Psoas muscle (tissue), 8 donors: ENCODE results near the gene WT1. TPM values are rescaled to one million over a fixed set of nuclear protein-coding genes. Genes with fewer than 3 reads are reported as not detected.
"Not testable (repeated sequence)": the region's sequence is repeated elsewhere in the genome, so short reads cannot be mapped to it uniquely, and the experiment has no call there.

Experiments
- ATAC-seq, 4 donors: fragments of 200-7000 bp; cut with Tn5 transposase; one replicate each; pipeline ENCODE4 v1.9.1; 2020; ENCODE audit warnings: moderate library complexity in 3 of 4, mild to moderate bottlenecking in 2 of 4
- DNase-seq, 2 donors: peaks; one replicate each; pipeline ENCODE4 v3.0.0-alpha.2; 2020
- H3K27ac ChIP-seq: fragments of 200-600 bp; one replicate; pipeline ENCODE4 v1.8.0; 2022
- H3K27me3 ChIP-seq, 3 donors: fragments of 200-600 bp in 1 of 3; one replicate each; pipeline versions ENCODE4 v1.6.1 to v1.8.0; 2013 to 2022; ENCODE audit warnings: low read length in 2 of 3, mild to moderate bottlenecking in 2 of 3, moderate library complexity in 1 of 3; ENCODE audit not compliant: insufficient read depth in 3 of 3
- H3K36me3 ChIP-seq, 2 donors: fragments of 200-600 bp in 1 of 2; one replicate each; pipeline versions ENCODE4 v1.6.1 to v1.8.0; 2013 to 2022; ENCODE audit warnings: low read depth in 1 of 2, mild to moderate bottlenecking in 1 of 2, moderate library complexity in 1 of 2; ENCODE audit not compliant: insufficient read depth in 1 of 2
- H3K4me1 ChIP-seq: fragments of 200-600 bp; one replicate; pipeline ENCODE4 v1.8.0; 2022
- H3K4me3 ChIP-seq: fragments of 200-600 bp; one replicate; pipeline ENCODE4 v1.8.0; 2022; ENCODE audit warnings: mild to moderate bottlenecking
- H3K9me3 ChIP-seq: fragments of 200-600 bp; one replicate; pipeline ENCODE4 v1.8.0; 2022
- WGBS, 3 donors: extraction: QIAGEN DNeasy Blood & Tissue Kit; methylation state at CpG; one replicate each; pipeline versions ENCODE4 v1.1.6 to v1.1.7; 2013; 5-methylcytosine and 5-hydroxymethylcytosine counted together
- intact Hi-C, 2 donors: fragments of 100-400 bp; cut with DNase I; formaldehyde crosslinking; loops; one replicate each; pipeline versions ENCODE4 v1.11.0 to v1.14.2; 2022
- polyA plus RNA-seq, 3 donors: library from polyadenylated mRNA; stranded (reverse); fragments of 200-250 nt; gene quantifications; one replicate each; pipeline ENCODE4 v1.2.3, GENCODE V29; 2013
- total RNA-seq, 4 donors: library from RNA; stranded (reverse); fragmentation: NEBNext Ultra II Directional in 2 of 4; extraction: Animal tissue kit (Norgen Biotek cat#: 25700) in 2 of 4; gene quantifications; one replicate each; pipeline versions ENCODE4 v1.2.1 to v1.2.4, GENCODE V29; 2021 to 2023
- TF ChIP-seq, protein P1 (sequence below): fragments of 200-600 bp; IDR thresholded peaks from one replicate; pipeline ENCODE4 v1.8.0; 2022; ENCODE audit warnings: antibody characterized with exemption
- donor health status: healthy with polysubstance abuse.
- donor health status: DM: no; HTN: no; CAD: no; lungs with moderate emphysema.
- donor health status: Bipolar disorder and iron deficiency.
- donor health status: healthy.
- donor health status: DM: yes; HTN: yes; CAD: no.
- donor health status: DM: no; HTN: no; CAD: no.
- donor health status: DM: no; HTN: no; CAD: no.
- donor health status: DM: yes; HTN: yes; CAD: no.

WT1 gene
- total and polyA plus RNA-seq, 7 donors = 0.03 to 1.5 (median 0.21) TPM; not detected in 2

DNA sequence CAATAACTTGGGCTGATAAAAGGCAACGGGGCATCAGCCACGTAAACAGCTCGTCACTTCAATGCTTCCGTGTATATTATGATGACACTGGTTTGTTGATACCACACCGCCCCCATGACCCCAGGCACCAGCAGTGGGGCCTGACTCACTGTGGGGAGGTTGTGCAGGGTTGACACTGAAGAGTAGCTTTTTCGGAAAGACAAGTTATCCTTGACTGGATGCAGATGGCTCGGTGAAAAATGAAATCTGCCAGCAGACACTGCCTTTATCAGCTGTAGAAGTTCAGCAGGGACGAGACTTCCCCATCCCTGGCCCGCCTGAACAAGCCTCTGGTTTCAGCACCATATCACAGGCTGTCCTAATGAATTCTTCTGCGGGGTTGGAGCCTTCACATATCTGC is 55.6 kb downstream of the WT1 start:
- intact Hi-C loops = no loop called here
- no peaks in the 10 kb centered on the region for H3K36me3 ChIP-seq
- H3K27me3 ChIP-seq = no peaks in the 10 kb centered on the region
- DNase-seq = no peak
- H3K27ac ChIP-seq = no peak overlapping the region
- no peak for ATAC-seq
- no peak overlapping the region for H3K4me3 ChIP-seq
- H3K4me1 ChIP-seq = no peaks in the 10 kb centered on the region
- no peaks in the 10 kb centered on the region for H3K9me3 ChIP-seq
- TF ChIP-seq, protein P1, sequence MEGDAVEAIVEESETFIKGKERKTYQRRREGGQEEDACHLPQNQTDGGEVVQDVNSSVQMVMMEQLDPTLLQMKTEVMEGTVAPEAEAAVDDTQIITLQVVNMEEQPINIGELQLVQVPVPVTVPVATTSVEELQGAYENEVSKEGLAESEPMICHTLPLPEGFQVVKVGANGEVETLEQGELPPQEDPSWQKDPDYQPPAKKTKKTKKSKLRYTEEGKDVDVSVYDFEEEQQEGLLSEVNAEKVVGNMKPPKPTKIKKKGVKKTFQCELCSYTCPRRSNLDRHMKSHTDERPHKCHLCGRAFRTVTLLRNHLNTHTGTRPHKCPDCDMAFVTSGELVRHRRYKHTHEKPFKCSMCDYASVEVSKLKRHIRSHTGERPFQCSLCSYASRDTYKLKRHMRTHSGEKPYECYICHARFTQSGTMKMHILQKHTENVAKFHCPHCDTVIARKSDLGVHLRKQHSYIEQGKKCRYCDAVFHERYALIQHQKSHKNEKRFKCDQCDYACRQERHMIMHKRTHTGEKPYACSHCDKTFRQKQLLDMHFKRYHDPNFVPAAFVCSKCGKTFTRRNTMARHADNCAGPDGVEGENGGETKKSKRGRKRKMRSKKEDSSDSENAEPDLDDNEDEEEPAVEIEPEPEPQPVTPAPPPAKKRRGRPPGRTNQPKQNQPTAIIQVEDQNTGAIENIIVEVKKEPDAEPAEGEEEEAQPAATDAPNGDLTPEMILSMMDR = no peak
- WGBS, 3 donors = 71 to 73% (median 72%) methylated on average over 10 of the region's 10 CpGs

DNA sequence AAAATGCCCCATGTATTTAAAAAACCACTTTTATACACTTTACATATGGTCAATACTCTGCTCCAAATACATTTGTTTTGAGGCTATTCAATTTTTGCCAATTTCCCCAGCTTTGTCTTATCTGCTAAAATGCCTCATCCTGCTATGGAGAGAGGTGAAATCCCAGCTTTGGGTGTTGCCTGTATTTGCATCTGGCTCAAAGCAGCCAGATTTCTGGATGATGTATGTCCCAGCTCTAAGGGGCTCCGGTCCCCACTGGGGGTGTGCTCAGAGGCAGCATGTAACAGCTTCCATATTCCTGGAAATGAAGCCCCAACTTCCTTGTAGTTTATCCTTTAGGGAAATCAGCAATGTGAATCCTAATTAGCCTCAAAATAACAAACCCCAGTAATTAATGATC is 59.5 kb downstream of the WT1 start:
- no peak for ATAC-seq
- no peaks in the 10 kb centered on the region for H3K9me3 ChIP-seq
- intact Hi-C loops = no loop called here

DNA sequence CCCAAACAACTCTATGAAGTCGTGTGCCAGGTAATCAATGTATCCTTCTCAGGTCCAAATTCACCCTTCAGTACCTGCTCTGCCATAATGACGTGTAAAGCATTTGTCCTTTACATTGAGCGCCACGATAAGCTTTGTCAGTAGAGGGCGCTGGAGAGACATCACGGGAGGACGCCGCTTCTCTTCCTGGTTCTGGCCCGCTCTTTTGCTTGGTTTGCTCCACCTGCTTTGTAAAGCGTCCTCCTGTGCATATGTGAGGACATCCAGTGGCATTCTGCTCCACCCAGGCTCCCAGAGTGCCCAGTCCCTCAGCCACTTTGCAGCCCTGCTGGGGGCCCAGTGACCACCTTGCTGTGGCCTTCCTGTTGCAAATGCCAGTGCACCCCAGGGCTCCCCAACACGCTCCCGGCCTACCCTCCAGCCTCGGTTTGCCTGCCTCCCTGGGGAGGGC is 61.1 kb downstream of the WT1 start:
- Histone ChIP-seq H3K4me3 (no peak overlapping the region), H3K27ac (no peak overlapping the region), H3K36me3 (no peaks in the 10 kb centered on the region), H3K4me1 (no peaks in the 10 kb centered on the region), H3K9me3 (no peaks in the 10 kb centered on the region), H3K27me3 (peaks cover 0 to 3% (median 0%) of the 10 kb centered on the region in 3 donors)
- ATAC-seq = no peak
- intact Hi-C loops = no loop called here
- no peak for DNase-seq
- WGBS, 3 donors = 30% methylated on average over 13 of the region's 13 CpGs
- TF ChIP-seq, protein P1 = no peak

More for the DNA sequence above, 59.5 kb downstream of the WT1 start:
- H3K36me3 ChIP-seq = no peaks in the 10 kb centered on the region
- H3K4me3 ChIP-seq = no peak overlapping the region
- TF ChIP-seq, protein P1 = no peak
- WGBS, 3 donors = 43 to 54% (median 52%) methylated on average over 1 of the region's 1 CpG
- H3K27me3 ChIP-seq = peaks cover 0 to 3% (median 0%) of the 10 kb centered on the region in 3 donors
- H3K27ac ChIP-seq = no peak overlapping the region
- no peaks in the 10 kb centered on the region for H3K4me1 ChIP-seq
- DNase-seq = no peak

DNA sequence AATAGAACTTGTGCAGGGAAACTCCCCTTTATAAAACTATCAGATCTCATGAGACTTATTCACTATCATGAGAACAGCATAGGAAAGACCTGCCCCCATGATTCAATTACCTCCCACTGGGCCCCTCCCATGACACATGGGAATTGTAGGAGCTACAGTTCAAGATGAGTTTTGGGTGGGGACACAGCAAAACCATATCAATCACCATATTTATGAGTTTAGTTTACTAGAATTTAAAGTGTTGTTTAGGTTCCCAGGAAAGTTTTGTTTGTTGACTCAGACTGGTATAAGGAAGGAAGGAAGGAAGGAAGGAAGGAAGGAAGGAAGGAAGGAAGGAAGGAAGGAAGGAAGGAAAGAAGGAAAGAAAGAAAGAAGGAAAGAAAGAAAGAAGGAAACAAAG is 65.4 kb downstream of the WT1 start:
- H3K27me3 ChIP-seq, intact Hi-C loops: not testable (repeated sequence)

DNA sequence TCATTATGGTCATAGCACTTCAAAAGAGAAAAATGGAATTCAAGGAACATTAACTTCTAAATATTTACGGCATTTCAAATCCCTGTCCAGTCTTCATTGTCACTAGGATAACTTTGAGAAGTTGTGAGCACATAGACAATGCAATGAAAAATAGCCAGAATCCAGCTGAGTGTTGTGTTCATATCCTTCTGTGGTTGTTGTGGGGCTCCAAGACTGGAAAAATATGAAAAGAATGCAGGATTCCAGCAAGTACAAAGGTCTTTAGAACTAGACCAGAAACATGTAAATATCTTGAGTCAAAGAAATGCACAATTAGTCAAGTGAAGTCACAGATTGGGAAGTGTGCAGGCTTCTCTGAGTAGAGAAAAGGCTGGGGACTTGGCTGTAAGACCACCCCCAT is 68.7 kb downstream of the WT1 start:
- H3K36me3 ChIP-seq = no peaks in the 10 kb centered on the region
- H3K4me3 ChIP-seq = no peak overlapping the region
- WGBS, 3 donors = 69 to 81% (median 73%) methylated on average over 1 of the region's 1 CpG
- H3K4me1 ChIP-seq = no peaks in the 10 kb centered on the region
- intact Hi-C loops = no loop called here
- H3K27ac ChIP-seq = no peak overlapping the region
- TF ChIP-seq, protein P1 = no peak
- no peaks in the 10 kb centered on the region for H3K27me3 ChIP-seq
- DNase-seq = no peak
- H3K9me3 ChIP-seq = no peaks in the 10 kb centered on the region
- ATAC-seq = no peak

More for the DNA sequence above, 65.4 kb downstream of the WT1 start:
- H3K27ac ChIP-seq, DNase-seq, H3K4me1 ChIP-seq, H3K9me3 ChIP-seq, ATAC-seq, H3K36me3 ChIP-seq, H3K4me3 ChIP-seq: not testable (repeated sequence)
